22Rv1 (cell line): ENCODE measurements around the gene RALBP1.
"Not testable (repeated sequence)": the region's sequence is repeated elsewhere in the genome, so short reads cannot be mapped to it uniquely, and the experiment has no call there.

ENCODE experiments used
- H3K27ac ChIP-seq: fragments of 450-650 bp; 2 replicates; pipeline ENCODE4 v1.5.1; 2017
- ZFX ChIP-seq: fragments of 450-650 bp; IDR thresholded peaks from 2 replicates; pipeline ENCODE4 v1.6.1; 2017; ENCODE audit warnings: antibody characterized with exemption, borderline replicate concordance
- TF ChIP-seq, protein P1 (sequence below): fragments of 450-650 bp; IDR thresholded peaks from 2 replicates; pipeline ENCODE4 v1.5.1; 2017; ENCODE audit warnings: mild to moderate bottlenecking

Gene RALBP1

DNA sequence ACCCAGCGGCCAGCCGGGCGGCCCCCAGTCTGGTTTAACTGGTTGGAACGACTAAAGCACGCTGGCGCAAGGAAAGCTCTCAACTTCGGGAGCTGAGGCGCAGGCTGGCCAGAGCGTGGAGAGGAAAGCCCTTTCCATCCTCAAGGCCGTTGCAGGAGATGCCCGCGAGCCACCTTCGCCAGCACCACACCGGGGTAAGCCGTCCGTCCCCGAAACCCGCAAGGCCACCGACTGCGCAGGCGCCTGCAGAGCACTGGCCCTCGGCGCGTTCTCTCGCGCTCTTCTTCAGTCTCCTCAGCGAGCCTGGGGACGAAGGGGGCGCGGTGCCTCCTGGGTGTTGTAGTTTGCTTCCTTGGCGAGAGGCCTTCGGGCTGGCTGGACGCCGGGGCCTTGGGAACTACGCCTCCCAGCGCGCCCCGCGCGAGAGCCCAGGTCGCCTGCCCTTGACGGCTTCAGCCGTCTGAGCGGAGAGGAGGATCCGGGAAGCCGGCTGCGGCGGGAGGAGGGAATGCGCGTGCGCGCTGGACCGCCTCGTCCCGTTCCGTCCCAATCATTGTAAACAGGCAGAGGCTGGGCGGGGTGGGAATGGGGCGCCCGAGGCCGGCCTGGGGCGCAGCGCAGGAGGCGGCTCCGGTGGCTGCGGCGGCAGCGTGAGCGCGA is at the start of gene RALBP1:
Gene RALBP1 (plus strand): TSS at position 531 of the 660 bp plus-strand sequence. CDS start 37,533 bp downstream, outside the sequence.
- TF ChIP-seq, protein P1, sequence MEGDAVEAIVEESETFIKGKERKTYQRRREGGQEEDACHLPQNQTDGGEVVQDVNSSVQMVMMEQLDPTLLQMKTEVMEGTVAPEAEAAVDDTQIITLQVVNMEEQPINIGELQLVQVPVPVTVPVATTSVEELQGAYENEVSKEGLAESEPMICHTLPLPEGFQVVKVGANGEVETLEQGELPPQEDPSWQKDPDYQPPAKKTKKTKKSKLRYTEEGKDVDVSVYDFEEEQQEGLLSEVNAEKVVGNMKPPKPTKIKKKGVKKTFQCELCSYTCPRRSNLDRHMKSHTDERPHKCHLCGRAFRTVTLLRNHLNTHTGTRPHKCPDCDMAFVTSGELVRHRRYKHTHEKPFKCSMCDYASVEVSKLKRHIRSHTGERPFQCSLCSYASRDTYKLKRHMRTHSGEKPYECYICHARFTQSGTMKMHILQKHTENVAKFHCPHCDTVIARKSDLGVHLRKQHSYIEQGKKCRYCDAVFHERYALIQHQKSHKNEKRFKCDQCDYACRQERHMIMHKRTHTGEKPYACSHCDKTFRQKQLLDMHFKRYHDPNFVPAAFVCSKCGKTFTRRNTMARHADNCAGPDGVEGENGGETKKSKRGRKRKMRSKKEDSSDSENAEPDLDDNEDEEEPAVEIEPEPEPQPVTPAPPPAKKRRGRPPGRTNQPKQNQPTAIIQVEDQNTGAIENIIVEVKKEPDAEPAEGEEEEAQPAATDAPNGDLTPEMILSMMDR, result no peak; the same call in 1 of the 2 replicates
- no peak for TF ChIP-seq ZFX
- H3K27ac ChIP-seq, result peak within 1 kb of the TSS; percentile 92

DNA sequence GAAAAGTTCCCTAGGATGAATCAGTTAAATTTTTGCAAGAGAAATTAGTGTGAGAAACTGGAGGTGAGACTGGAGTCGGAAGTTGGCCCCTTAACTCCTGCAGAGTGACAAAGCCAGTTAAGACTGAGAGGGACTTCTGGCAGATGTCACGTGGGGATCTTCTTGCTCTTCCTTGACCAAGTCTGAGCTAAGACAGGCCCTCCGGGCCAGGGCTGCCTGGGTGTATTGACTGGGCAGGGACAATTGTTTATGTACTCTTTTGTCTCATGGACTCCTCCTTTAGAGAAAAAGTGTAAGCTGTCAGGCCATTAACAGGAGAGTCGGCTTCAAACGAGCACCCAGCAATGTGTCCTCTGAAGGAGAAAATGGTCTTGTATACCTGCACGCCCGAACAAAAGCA is 48.6 kb upstream of the RALBP1 start:
- TF ChIP-seq, protein P1, result no peak
- TF ChIP-seq ZFX, result no peak
- H3K27ac ChIP-seq, result no peak overlapping the region

DNA sequence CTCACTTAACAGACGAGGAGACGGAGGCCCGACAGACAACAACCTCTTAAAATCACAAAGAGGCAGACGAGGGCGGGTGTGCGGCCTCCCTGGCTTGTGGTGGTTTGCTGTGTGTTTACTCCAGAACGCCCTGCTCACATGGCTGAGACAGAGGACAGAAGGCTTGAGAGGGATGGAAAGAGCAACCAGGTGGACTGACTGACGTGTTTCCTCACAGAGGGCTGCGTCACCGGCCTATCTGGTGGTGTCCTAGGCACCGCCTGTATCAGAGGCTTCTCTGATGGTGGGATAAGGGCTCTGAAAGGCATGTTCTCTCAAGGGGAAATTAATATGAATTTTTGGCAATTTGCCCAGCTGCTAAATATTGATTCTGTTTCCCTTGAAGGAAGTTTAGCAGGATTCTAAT is 47.0 kb upstream of the RALBP1 start:
- TF ChIP-seq ZFX, result no peak
- TF ChIP-seq, protein P1, result no peak
- peak overlapping the region; percentile 47 for H3K27ac ChIP-seq

DNA sequence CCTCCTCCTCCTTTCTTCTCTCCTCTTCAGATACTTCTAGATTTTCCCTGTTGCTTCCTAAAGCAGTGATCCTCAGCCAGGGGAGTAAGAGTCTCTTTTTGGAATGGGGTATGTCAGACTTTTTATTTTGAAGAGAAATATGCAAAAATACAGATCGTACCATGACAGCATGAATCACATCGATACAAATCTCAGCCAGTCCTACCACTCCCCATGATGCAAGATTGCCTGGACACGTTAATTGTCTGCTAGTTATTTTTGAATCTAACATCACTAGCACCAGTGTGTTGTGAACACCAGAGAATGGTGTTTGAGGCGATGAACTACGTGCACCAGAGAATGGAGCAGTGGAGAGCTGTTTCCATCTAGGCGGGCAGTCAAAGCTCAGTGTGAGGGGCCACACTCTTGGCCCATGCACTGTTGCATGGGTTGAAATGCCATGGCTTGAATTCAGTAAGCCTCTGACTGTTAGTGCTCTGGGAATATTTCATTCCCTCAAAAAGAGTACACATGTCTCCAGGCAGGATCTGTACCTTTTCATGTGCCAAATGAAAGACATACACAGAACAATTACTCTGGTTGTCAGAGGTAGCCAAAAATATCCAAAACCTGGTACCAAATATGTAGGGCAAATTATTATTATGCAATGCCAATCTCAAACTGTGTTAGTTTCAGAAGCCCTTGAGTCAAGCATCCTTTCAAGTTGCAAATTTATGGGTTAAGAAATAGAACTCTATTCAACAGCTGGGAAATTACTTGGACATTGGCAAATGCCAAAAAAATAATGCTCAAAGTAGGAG is 46.3 kb upstream of the RALBP1 start:
- TF ChIP-seq ZFX, result no peak
- TF ChIP-seq, protein P1, result no peak
- peak overlapping the region; percentile 47 for H3K27ac ChIP-seq

DNA sequence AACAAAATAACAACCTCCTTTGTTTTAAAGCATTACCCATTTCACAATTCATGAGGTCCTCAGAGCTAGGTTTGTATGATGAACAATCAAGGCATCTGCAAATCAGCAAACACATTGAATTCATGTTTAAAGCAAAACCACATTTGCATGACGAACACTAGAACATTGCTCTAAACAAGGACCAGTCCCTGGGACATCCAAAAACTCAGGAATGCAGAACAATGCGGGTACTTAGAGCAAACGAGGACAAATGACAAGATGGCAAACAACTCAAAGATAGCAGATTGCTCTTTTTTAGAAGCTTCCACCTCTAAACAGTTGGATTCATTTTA is 45.7 kb upstream of the RALBP1 start:
- TF ChIP-seq, protein P1, result no peak
- TF ChIP-seq ZFX, result no peak
- no peak overlapping the region for H3K27ac ChIP-seq

DNA sequence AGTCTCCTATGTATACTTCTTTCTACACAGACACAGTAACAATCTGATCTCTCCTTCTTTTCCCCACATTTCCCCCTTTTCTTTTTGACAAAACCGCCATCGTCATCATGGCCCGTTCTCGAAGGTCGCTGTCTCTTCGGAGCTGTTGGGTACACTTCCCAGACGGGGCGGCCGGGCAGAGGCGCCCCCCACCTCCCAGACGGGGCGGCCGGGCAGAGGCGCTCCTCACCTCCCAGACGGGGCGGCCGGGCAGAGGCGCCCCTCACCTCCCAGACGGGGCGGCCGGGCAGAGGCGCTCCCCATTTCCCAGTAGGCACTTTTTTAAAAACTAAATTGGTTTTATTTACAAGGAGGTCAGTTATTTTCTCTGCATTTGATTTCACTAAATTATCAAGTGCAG is 45.0 kb upstream of the RALBP1 start:
- H3K27ac ChIP-seq, result not testable (repeated sequence)

DNA sequence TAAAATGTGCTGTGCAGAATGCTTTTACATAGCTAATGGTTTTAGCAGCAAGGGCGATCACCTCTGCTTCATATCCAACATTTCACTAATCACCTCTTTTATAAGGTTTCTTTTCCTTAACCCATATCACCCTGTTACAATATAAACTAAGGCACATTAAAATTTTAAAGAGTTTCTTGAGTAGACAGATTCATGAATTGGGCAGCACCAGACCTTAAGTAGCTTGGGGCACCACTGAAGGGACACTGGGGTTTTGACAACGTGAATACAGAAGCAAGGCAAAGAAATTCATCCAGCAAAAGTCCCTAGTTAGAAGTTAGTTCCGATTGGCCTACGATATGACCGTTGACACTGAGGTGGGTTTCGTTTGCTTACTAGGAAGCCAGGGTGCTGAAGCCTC is 44.0 kb upstream of the RALBP1 start:
- no peak for TF ChIP-seq ZFX
- TF ChIP-seq, protein P1, result no peak
- no peak overlapping the region for H3K27ac ChIP-seq

DNA sequence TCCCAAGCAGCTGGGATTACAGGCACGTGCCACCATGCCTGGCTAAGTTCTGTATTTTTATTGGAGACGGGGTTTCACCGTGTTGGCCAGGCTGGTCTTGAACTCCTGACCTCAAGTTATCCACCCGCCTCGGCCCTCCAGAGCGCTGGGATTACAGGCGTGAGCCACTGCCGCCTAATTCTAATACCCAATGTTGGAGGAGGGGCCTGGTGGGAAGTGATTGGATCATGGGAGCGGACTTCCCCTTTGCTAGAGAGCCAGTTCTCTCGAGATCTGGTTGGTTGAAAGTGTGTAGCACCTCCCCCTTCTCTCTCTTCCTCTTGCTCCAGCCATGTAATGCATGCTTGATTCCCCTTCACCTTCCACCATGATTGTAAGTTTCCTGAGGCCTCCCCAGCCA is 42.2 kb upstream of the RALBP1 start:
- H3K27ac ChIP-seq, result not testable (repeated sequence)
